ENCODE results near the gene CPNE5. TPM values are rescaled to one million over a fixed set of nuclear protein-coding genes. Genes with fewer than 3 reads are reported as not detected.

CPNE5 gene
- total RNA-seq, 1 experiment from 2014 or later: 0.44 TPM

DNA sequence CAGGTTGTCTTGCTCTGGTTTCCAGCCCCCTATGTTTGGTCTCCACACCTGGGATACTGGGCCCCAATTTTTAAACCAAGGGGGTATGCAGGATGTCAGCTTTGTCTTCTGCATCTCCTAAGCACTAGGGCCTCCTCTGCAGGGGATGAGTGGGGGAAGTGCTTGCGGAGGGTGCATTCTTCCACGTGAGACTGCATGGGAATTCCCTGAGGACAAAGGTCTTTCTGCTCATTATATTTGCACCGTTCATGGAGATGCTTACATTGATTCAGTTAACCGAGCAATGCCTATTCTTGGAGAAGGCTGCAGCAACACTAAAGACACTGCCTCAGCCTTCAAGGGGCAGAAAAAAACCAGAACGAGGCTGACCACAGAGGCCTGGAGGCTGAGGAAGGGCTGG, 96.2 kb downstream of the CPNE5 start:
- Histone ChIP-seq H3K4me1 (ENCODE audit: control insufficient read depth, insufficient read depth, low read length) (no peaks in the 10 kb centered on the region; the same call in 1 of the 2 replicates), H3K4me3 (ENCODE audit: low read depth in 2 of 2, low read length in 2 of 2) (no peak overlapping the region), H3K27ac (ENCODE audit: low read length) (no peak overlapping the region), H3K27me3 (ENCODE audit: control insufficient read depth, insufficient read depth, low read length) (no peaks in the 10 kb centered on the region), H3K9me3 (ENCODE audit: control insufficient read depth, insufficient read depth, low read depth, low read length) (no peaks in the 10 kb centered on the region), H3K36me3 (ENCODE audit: control insufficient read depth, insufficient read depth, low read length) (no peaks in the 10 kb centered on the region)
- BruUV-seq (replicated peaks): no TSS peak
- POLR2A ChIA-PET: no interaction called here
- intact Hi-C loops (cut with micrococcal nuclease; ENCODE audit: unreplicated experiment): no loop called here
- 0 out of 2 replicates have a peak, but pooled peaks have one; percentile 28 for ATAC-seq
- TF ChIP-seq, protein P1, sequence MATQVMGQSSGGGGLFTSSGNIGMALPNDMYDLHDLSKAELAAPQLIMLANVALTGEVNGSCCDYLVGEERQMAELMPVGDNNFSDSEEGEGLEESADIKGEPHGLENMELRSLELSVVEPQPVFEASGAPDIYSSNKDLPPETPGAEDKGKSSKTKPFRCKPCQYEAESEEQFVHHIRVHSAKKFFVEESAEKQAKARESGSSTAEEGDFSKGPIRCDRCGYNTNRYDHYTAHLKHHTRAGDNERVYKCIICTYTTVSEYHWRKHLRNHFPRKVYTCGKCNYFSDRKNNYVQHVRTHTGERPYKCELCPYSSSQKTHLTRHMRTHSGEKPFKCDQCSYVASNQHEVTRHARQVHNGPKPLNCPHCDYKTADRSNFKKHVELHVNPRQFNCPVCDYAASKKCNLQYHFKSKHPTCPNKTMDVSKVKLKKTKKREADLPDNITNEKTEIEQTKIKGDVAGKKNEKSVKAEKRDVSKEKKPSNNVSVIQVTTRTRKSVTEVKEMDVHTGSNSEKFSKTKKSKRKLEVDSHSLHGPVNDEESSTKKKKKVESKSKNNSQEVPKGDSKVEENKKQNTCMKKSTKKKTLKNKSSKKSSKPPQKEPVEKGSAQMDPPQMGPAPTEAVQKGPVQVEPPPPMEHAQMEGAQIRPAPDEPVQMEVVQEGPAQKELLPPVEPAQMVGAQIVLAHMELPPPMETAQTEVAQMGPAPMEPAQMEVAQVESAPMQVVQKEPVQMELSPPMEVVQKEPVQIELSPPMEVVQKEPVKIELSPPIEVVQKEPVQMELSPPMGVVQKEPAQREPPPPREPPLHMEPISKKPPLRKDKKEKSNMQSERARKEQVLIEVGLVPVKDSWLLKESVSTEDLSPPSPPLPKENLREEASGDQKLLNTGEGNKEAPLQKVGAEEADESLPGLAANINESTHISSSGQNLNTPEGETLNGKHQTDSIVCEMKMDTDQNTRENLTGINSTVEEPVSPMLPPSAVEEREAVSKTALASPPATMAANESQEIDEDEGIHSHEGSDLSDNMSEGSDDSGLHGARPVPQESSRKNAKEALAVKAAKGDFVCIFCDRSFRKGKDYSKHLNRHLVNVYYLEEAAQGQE (IDR thresholded peaks at IDR 0.05; ENCODE audit: insufficient read depth in 1 of 2, low read depth in 2 of 2, low read length in 1 of 2): no peak
- TF ChIP-seq POLR2AphosphoS5 (IDR thresholded peaks at IDR 0.05; ENCODE audit: low read depth, low read length): no peak
- no peak for TF ChIP-seq SIN3A (IDR thresholded peaks at IDR 0.05; ENCODE audit: borderline replicate concordance, insufficient read depth, low read depth, low read length)
- TF ChIP-seq, protein P2, sequence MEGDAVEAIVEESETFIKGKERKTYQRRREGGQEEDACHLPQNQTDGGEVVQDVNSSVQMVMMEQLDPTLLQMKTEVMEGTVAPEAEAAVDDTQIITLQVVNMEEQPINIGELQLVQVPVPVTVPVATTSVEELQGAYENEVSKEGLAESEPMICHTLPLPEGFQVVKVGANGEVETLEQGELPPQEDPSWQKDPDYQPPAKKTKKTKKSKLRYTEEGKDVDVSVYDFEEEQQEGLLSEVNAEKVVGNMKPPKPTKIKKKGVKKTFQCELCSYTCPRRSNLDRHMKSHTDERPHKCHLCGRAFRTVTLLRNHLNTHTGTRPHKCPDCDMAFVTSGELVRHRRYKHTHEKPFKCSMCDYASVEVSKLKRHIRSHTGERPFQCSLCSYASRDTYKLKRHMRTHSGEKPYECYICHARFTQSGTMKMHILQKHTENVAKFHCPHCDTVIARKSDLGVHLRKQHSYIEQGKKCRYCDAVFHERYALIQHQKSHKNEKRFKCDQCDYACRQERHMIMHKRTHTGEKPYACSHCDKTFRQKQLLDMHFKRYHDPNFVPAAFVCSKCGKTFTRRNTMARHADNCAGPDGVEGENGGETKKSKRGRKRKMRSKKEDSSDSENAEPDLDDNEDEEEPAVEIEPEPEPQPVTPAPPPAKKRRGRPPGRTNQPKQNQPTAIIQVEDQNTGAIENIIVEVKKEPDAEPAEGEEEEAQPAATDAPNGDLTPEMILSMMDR (IDR thresholded peaks at IDR 0.05): no peak
- TF ChIP-seq TCF7L2 (IDR thresholded peaks at IDR 0.05; ENCODE audit: low read depth, low read length): no peak
- DNase-seq (ENCODE audit: low read depth, low spot score): no peak
- CTCF ChIA-PET: no interaction called here
- in situ Hi-C loops (cut with HindIII; ENCODE audit: low pct_unique_long_range_greater_than_20kb, low sequenced_read_pairs): no loop called here

GRCh38 chr6:36742146-36742545, 97.1 kb downstream of the CPNE5 start:
- no peak for ATAC-seq

More at GRCh38 chr6:36742146-36742545, 97.1 kb downstream of the CPNE5 start:
- Histone ChIP-seq H3K27ac (ENCODE audit: low read length) (no peak overlapping the region), H3K36me3 (ENCODE audit: control insufficient read depth, insufficient read depth, low read length) (no peaks in the 10 kb centered on the region), H3K27me3 (ENCODE audit: control insufficient read depth, insufficient read depth, low read length) (no peaks in the 10 kb centered on the region), H3K4me1 (ENCODE audit: control insufficient read depth, insufficient read depth, low read length) (no peaks in the 10 kb centered on the region; the same call in 1 of the 2 replicates), H3K4me3 (ENCODE audit: low read depth in 2 of 2, low read length in 2 of 2) (no peak overlapping the region), H3K9me3 (ENCODE audit: control insufficient read depth, insufficient read depth, low read depth, low read length) (no peaks in the 10 kb centered on the region)
- POLR2A ChIA-PET: no interaction called here
- intact Hi-C loops (cut with micrococcal nuclease; ENCODE audit: unreplicated experiment): no loop called here
- in situ Hi-C loops (cut with HindIII; ENCODE audit: low pct_unique_long_range_greater_than_20kb, low sequenced_read_pairs): no loop called here
- CTCF ChIA-PET: no interaction called here
- BruUV-seq (replicated peaks): no TSS peak
- no peak for TF ChIP-seq SIN3A (IDR thresholded peaks at IDR 0.05; ENCODE audit: borderline replicate concordance, insufficient read depth, low read depth, low read length)
- TF ChIP-seq, protein P2 (IDR thresholded peaks at IDR 0.05): no peak
- no peak for TF ChIP-seq TCF7L2 (IDR thresholded peaks at IDR 0.05; ENCODE audit: low read depth, low read length)
- TF ChIP-seq, protein P1 (IDR thresholded peaks at IDR 0.05; ENCODE audit: insufficient read depth in 1 of 2, low read depth in 2 of 2, low read length in 1 of 2): no peak
- no peak for TF ChIP-seq POLR2AphosphoS5 (IDR thresholded peaks at IDR 0.05; ENCODE audit: low read depth, low read length)
- no peak for DNase-seq (ENCODE audit: low read depth, low spot score)

Measured in Panc1 (cell line).